Upper lobe of right lung (tissue), 1 donor: ENCODE measurements around the gene XKR8. TPM values are rescaled to one million over a fixed set of nuclear protein-coding genes. Genes with fewer than 3 reads are reported as not detected.

Experiments
- ATAC-seq: fragments of 200-7000 bp; cut with Tn5 transposase; one replicate; pipeline ENCODE4 v1.9.1; 2020; ENCODE audit warnings: mild to moderate bottlenecking, moderate library complexity
- DNase-seq: peaks from one replicate; pipeline ENCODE4 v3.0.0-alpha.2; 2020
- H3K27ac ChIP-seq: fragments of 200-600 bp; one replicate; pipeline ENCODE4 v1.8.0; 2022
- H3K27me3 ChIP-seq: fragments of 200-600 bp; one replicate; pipeline ENCODE4 v1.8.0; 2022; ENCODE audit warnings: mild to moderate bottlenecking
- H3K36me3 ChIP-seq: fragments of 200-600 bp; one replicate; pipeline ENCODE4 v1.8.0; 2022
- H3K4me1 ChIP-seq: fragments of 200-600 bp; one replicate; pipeline ENCODE4 v1.8.0; 2022
- H3K4me3 ChIP-seq: fragments of 200-600 bp; one replicate; pipeline ENCODE4 v1.8.0; 2022; ENCODE audit warnings: mild to moderate bottlenecking
- H3K9me3 ChIP-seq: fragments of 200-600 bp; one replicate; pipeline ENCODE4 v1.8.0; 2022
- intact Hi-C: fragments of 100-400 bp; cut with DNase I; formaldehyde crosslinking; loops from one replicate; pipeline ENCODE4 v1.11.0; 2022
- total RNA-seq: library from RNA; stranded (reverse); fragmentation: NEBNext Ultra II Directional; extraction: Animal tissue kit (Norgen Biotek cat#: 25700); gene quantifications from one replicate; pipeline ENCODE4 v1.2.1, GENCODE V29; 2021
- TF ChIP-seq, protein P1 (sequence below): fragments of 200-600 bp; IDR thresholded peaks from one replicate; pipeline ENCODE4 v1.8.0; 2022; ENCODE audit warnings: antibody characterized with exemption
- donor health status: DM: no; HTN: yes; CAD: no; lungs with severe emphysema.

Gene XKR8
- total RNA-seq, 1 donor from 2014 or later = 8.7 TPM

DNA sequence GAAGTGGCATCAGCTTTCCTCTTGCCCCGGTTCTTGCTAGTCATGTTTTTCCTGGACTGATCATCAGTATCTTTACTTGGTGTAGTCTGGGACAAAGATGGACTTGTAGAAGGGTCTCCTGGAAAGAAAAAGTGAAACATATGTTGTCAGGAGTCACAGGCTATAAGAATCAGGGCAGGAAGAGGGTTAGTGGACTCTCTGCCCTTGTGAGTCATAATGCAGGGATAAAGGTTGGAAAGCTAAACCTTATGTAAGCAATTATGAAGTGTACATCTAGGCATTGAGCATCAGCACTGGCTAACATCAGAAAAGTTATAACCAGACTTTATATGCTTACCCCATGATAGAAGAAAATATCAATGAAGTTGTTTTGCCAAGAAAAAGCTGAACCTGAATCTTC is 51.2 kb downstream of the XKR8 start:
- DNase-seq (no peak), ATAC-seq (no peak)
- Histone ChIP-seq H3K27ac (no peak overlapping the region), H3K9me3 (no peaks in the 10 kb centered on the region), H3K36me3 (peaks cover 58% of the 10 kb centered on the region), H3K4me1 (no peaks in the 10 kb centered on the region), H3K4me3 (no peak overlapping the region), H3K27me3 (no peaks in the 10 kb centered on the region)
- TF ChIP-seq, protein P1, sequence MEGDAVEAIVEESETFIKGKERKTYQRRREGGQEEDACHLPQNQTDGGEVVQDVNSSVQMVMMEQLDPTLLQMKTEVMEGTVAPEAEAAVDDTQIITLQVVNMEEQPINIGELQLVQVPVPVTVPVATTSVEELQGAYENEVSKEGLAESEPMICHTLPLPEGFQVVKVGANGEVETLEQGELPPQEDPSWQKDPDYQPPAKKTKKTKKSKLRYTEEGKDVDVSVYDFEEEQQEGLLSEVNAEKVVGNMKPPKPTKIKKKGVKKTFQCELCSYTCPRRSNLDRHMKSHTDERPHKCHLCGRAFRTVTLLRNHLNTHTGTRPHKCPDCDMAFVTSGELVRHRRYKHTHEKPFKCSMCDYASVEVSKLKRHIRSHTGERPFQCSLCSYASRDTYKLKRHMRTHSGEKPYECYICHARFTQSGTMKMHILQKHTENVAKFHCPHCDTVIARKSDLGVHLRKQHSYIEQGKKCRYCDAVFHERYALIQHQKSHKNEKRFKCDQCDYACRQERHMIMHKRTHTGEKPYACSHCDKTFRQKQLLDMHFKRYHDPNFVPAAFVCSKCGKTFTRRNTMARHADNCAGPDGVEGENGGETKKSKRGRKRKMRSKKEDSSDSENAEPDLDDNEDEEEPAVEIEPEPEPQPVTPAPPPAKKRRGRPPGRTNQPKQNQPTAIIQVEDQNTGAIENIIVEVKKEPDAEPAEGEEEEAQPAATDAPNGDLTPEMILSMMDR = no peak
- intact Hi-C loops = no loop called here

Other genes with a start within 250 kb of the XKR8 start
- gene FAM76A, start 234.0 kb upstream of the XKR8 start, total RNA-seq = 23.3 TPM
- 95.6 TPM for gene STX12, start 186.8 kb upstream of the XKR8 start, total RNA-seq
- gene PPP1R8, start 129.2 kb upstream of the XKR8 start, total RNA-seq = 33.0 TPM
- 89.6 TPM for gene THEMIS2, start 87.4 kb upstream of the XKR8 start, total RNA-seq
- 22.4 TPM for gene RPA2, start 45.4 kb upstream of the XKR8 start, total RNA-seq
- gene SMPDL3B, start 25.0 kb upstream of the XKR8 start, total RNA-seq = 29.1 TPM
- 21.0 TPM for gene EYA3, start 128.6 kb downstream of the XKR8 start, total RNA-seq
- 31.6 TPM for gene PTAFR, start 216.7 kb downstream of the XKR8 start, total RNA-seq